Pancreas (tissue), 10 donors: ENCODE measurements around the gene PAQR9. TPM values are rescaled to one million over a fixed set of nuclear protein-coding genes. Genes with fewer than 3 reads are reported as not detected.

Experiments used
- ATAC-seq, 4 donors: fragments of 200-7000 bp; cut with Tn5 transposase; one replicate each; pipeline versions ENCODE4 v1.8.0 to v1.9.1; 2020; ENCODE audit warnings: mild to moderate bottlenecking in 4 of 4, moderate library complexity in 4 of 4
- DNase-seq, 6 donors: peaks; one replicate each; pipeline ENCODE4 v3.0.0-alpha.2; 2020
- FAIRE-seq: peaks from 2 replicates; lab custom pipeline; 2012; peaks lifted over from hg19 to GRCh38; lab: Jason Lieb, UNC
- H3K27ac ChIP-seq, 4 donors: fragments of 200-600 bp; sonication (generic); 1 replicate in 3 of 4; 2 replicates in 1 of 4; pipeline versions ENCODE4 v1.5.0 to v1.8.0; 2020
- H3K27me3 ChIP-seq, 4 donors: fragments of 200-600 bp; one replicate each; pipeline ENCODE4 v1.8.0; 2021
- H3K36me3 ChIP-seq, 3 donors: fragments of 200-600 bp; sonication (generic) in 1 of 3; one replicate each; pipeline versions ENCODE4 v1.5.0 to v1.8.0; 2020 to 2021
- H3K4me1 ChIP-seq, 3 donors: fragments of 200-600 bp; one replicate each; pipeline ENCODE4 v1.8.0; 2021
- H3K4me3 ChIP-seq, 4 donors: fragments of 200-600 bp; sonication (generic) in 2 of 4; one replicate each; pipeline versions ENCODE4 v1.5.0 to v1.8.0; 2020 to 2021
- H3K9me3 ChIP-seq, 4 donors: fragments of 200-600 bp; one replicate each; pipeline ENCODE4 v1.8.0; 2021
- WGBS, 2 donors: extraction: QIAGEN DNeasy Blood & Tissue Kit; methylation state at CpG; one replicate each; pipeline ENCODE4 v1.1.7; 2013; 5-methylcytosine and 5-hydroxymethylcytosine counted together
- intact Hi-C, 3 donors: fragments of 100-400 bp; cut with DNase I; formaldehyde crosslinking; loops; one replicate each; pipeline versions ENCODE4 v1.11.1 to v1.14.2; 2022
- polyA plus RNA-seq, 2 donors: library from polyadenylated mRNA; stranded (reverse); fragments of 200-250 nt; gene quantifications; one replicate each; pipeline ENCODE4 v1.2.3, GENCODE V29; 2013
- total RNA-seq, 6 donors: library from RNA; stranded (reverse); fragmentation: NEBNext Ultra II Directional in 4 of 6; extraction: Animal tissue kit (Norgen Biotek cat#: 25700) in 4 of 6; gene quantifications; one replicate each; pipeline versions ENCODE4 v1.2.1 to v1.2.4, GENCODE V29; 2021 to 2023
- TF ChIP-seq, protein P1 (sequence below), 4 donors: fragments of 200-600 bp; sonication (generic) in 3 of 4; IDR thresholded peaks; one replicate each; pipeline versions ENCODE4 v1.5.0 to v1.8.0; 2021; ENCODE audit warnings: antibody characterized with exemption in 4 of 4
- donor health status: healthy with polysubstance abuse.
- donor health status: DM: no; HTN: no; CAD: no; lungs with moderate emphysema.
- donor health status: DM: no; HTN: no; CAD: no.
- donor health status: control.
- donor health status: control.
- donor health status: Bipolar disorder and iron deficiency.
- donor health status: DM: yes; HTN: yes; CAD: no.
- donor health status: DM: no; HTN: no; CAD: no.
- donor health status: DM: no; HTN: no; CAD: no.
- donor health status: DM: yes; HTN: yes; CAD: no.

The PAQR9 gene
- total and polyA plus RNA-seq, 8 donors, result 0.13 TPM; not detected in 7

DNA sequence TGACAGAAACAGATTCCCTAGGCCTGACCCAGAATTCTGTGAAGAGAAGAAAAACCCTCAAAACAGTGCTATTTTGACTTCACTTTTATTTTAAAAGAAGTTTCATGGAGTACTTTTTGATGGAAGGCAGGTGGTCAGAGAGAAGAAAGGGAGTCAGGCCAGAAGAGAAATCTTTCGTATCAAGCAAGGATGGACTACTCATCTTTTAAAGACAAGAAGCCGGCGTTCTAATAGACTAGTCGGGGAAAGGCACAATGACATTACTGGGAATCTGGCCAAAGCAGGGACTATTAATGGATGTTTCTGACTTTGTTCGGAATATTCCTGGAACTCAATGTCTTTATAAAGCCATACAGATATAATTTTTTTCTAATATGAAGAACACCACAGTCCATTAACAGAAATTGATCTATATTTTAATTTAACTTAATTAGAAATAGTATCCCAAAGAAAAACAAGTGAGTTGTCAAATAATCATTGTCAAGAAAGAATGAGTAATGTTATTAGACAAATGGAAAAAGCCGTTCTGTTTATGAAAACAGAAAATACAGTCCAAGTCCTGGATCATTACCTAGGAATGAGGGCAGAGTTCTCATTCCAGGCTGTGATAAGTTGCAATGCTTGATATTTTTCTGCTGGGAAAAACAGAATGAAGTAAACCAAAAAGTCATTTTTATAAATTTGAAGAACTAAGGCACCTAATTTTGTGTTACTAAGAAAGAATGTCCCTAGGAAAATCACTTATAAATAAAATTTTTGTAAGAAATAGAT lies 50.9 kb downstream of the PAQR9 start:
- TF ChIP-seq, protein P1, sequence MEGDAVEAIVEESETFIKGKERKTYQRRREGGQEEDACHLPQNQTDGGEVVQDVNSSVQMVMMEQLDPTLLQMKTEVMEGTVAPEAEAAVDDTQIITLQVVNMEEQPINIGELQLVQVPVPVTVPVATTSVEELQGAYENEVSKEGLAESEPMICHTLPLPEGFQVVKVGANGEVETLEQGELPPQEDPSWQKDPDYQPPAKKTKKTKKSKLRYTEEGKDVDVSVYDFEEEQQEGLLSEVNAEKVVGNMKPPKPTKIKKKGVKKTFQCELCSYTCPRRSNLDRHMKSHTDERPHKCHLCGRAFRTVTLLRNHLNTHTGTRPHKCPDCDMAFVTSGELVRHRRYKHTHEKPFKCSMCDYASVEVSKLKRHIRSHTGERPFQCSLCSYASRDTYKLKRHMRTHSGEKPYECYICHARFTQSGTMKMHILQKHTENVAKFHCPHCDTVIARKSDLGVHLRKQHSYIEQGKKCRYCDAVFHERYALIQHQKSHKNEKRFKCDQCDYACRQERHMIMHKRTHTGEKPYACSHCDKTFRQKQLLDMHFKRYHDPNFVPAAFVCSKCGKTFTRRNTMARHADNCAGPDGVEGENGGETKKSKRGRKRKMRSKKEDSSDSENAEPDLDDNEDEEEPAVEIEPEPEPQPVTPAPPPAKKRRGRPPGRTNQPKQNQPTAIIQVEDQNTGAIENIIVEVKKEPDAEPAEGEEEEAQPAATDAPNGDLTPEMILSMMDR (IDR thresholded peaks at IDR 0.05), result no peak
- Histone ChIP-seq H3K4me1 (no peaks in the 10 kb centered on the region), H3K4me3 (no peak overlapping the region), H3K27ac (no peak overlapping the region), H3K9me3 (no peaks in the 10 kb centered on the region), H3K27me3 (no peaks in the 10 kb centered on the region), H3K36me3 (no peaks in the 10 kb centered on the region)
- no peak for ATAC-seq
- 50 to 54% methylated on average over 6 of the region's 6 CpGs for WGBS, 2 donors
- no peak for DNase-seq
- intact Hi-C loops, result no loop called here
- FAIRE-seq, result no peak

Other genes starting within 250 kb of the PAQR9 start
- gene TRPC1, start 239.6 kb downstream of the PAQR9 start, total RNA-seq, result 1 to 10 TPM in 5 of 6 donors, under 1 TPM in 1; 0.57 to 2.8 (median 1.3) TPM
- gene TRPC1, start 239.6 kb downstream of the PAQR9 start, polyA plus RNA-seq, result 1 to 10 TPM; 1.6 to 5.0 TPM
- gene PCOLCE2, start 74.6 kb downstream of the PAQR9 start, total RNA-seq, result 1 to 10 TPM in 2 of 6 donors, under 1 TPM in 4; 0.23 to 2.3 (median 0.61) TPM
- gene PCOLCE2, start 74.6 kb downstream of the PAQR9 start, polyA plus RNA-seq, result 1 to 10 TPM in 1 of 2 donors, under 1 TPM in 1; 0.68 to 2.5 TPM
- gene U2SURP, start 37.9 kb upstream of the PAQR9 start, total RNA-seq, result 10 to 100 TPM; 29.4 to 48.2 (median 36.7) TPM
- 10 to 100 TPM; 19.9 to 36.4 TPM for gene U2SURP, start 37.9 kb upstream of the PAQR9 start, polyA plus RNA-seq
- 1 to 10 TPM in 2 of 6 donors, under 1 TPM in 4; 0.39 to 2.2 (median 0.74) TPM for gene CHST2, start 156.1 kb upstream of the PAQR9 start, total RNA-seq
- gene CHST2, start 156.1 kb upstream of the PAQR9 start, polyA plus RNA-seq, result 1 to 10 TPM in 1 of 2 donors, under 1 TPM in 1; 0.49 to 2.0 TPM